GM12873 (cell line): ENCODE data around the gene LATS2.

Experiments
- TF ChIP-seq, protein P1 (sequence below): IDR thresholded peaks from 2 replicates; pipeline ENCODE4 v1.5.1; 2012; ENCODE audit warnings: low read depth, mild to moderate bottlenecking, moderate library complexity, low read length, control low read depth; ENCODE audit not compliant: insufficient read depth; ENCODE audit errors: missing control alignments

Gene LATS2

DNA sequence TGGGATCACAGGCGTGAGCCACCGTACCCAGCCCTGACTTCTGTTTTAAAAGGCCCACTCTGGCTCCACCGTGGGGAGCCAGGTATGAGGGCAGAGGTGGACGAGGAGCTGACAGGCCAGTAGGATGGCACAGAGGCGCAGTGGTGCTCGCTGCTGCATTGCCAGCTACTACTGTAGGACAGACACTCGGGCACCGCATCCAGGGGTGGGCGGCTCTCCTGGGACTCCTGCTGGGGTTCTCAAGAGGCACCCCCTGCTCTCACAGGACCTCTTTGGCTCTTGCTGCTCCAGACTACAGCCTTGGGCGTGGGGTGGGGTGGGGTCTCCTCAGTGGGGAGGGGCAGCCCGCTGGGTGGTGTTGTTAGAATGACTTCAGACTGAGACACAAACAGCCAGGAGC lies 53.4 kb downstream of the LATS2 start:
- TF ChIP-seq, protein P1, sequence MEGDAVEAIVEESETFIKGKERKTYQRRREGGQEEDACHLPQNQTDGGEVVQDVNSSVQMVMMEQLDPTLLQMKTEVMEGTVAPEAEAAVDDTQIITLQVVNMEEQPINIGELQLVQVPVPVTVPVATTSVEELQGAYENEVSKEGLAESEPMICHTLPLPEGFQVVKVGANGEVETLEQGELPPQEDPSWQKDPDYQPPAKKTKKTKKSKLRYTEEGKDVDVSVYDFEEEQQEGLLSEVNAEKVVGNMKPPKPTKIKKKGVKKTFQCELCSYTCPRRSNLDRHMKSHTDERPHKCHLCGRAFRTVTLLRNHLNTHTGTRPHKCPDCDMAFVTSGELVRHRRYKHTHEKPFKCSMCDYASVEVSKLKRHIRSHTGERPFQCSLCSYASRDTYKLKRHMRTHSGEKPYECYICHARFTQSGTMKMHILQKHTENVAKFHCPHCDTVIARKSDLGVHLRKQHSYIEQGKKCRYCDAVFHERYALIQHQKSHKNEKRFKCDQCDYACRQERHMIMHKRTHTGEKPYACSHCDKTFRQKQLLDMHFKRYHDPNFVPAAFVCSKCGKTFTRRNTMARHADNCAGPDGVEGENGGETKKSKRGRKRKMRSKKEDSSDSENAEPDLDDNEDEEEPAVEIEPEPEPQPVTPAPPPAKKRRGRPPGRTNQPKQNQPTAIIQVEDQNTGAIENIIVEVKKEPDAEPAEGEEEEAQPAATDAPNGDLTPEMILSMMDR, result no peak

DNA sequence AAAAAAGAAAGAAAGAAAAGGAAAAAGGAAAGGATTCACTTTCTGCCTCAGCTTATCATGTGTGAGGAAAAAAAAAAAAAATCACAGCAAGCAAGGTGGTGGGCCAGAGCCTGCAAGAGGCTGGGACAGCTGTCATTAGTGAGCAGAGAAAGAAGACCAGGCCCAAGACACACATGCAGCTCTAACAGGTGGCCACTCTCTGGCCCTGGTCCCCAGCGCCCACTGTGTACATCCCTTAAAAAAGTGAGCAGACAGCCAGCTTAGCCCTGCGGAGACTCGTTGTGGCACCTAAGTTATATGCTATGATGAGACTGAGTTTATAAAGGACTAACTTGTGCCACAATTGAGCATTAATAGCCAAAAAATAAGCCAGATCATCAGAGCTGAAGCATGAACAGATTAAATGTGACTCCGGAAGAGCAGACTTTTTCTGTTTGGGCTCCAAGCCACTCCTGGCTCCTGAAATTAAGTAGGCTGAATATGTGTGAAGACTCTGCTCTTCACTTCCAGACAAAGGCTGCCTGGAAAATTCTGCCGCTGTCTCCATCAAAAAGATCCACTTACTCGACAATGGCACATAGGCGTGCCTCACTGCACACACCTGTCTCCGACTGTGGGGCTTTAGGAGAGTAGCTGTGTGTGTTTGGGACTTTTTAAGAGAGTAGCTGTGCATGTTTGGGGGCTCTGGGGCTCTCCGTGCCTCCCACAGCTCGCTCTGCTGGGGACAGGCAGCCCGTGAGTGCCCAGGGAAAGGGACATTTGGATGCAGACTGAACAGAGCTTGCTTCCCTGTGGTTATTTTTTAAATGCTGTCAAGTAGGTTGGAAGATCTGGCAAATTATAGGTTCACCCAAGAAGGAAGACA lies 55.0 kb downstream of the LATS2 start:
- TF ChIP-seq, protein P1, result no peak

DNA sequence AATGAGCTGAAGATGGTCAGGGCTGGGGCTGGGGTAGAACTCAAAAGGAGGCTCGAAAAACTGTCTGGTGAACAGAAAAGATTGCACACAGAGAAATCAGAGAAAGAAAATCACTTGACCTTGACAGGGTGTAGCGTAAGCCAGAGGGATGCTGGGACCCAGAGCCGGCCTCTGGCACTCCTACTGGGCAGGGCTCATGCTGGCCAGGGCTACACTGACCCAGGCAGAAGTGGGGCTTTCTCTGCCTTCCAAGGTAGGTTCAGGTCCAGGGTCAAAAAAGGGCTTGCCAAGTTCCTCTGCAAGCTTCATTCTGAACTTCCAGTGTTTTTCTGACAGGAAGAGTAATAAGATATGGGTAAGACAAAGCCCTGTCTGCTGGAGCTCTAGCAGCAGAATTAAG lies 56.2 kb downstream of the LATS2 start:
- TF ChIP-seq, protein P1, result no peak

DNA sequence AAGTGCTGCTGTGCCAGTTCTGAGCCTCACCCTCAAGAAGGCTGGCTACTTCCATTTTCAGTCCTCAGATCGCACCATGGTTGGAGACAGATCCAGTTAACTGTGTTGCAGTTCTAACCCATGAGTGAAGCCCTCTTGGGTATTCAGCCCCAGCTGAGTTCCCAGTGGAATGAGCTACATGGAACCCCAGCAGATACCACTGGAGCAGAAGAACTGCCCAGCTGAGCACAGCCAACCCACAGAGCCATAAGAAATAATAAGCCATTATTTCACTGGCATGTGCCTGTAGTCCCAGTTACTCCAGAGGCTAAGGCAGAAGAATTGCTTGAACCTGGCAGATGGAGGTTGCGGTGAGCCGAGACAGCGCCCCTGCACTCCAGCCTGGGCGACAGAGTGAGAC lies 59.9 kb downstream of the LATS2 start:
- TF ChIP-seq, protein P1, result no peak

DNA sequence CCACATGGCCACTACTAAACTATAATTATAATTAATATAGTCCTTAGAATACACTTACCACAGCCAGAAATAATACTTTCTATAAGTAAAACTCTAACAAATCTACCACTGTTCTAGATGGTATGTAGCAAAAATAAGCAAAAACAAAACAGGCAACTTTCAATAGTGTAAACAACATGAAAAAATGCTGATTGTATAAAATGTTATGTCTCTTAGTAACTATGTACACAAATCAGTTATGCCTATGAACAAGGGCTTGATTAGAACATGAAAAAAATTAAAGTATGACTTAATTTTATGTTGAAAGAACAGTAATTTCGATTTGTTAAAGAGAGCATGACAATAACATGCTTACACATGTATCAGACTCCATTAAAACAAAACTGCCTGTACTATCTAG lies 60.7 kb downstream of the LATS2 start:
- TF ChIP-seq, protein P1, result no peak

DNA sequence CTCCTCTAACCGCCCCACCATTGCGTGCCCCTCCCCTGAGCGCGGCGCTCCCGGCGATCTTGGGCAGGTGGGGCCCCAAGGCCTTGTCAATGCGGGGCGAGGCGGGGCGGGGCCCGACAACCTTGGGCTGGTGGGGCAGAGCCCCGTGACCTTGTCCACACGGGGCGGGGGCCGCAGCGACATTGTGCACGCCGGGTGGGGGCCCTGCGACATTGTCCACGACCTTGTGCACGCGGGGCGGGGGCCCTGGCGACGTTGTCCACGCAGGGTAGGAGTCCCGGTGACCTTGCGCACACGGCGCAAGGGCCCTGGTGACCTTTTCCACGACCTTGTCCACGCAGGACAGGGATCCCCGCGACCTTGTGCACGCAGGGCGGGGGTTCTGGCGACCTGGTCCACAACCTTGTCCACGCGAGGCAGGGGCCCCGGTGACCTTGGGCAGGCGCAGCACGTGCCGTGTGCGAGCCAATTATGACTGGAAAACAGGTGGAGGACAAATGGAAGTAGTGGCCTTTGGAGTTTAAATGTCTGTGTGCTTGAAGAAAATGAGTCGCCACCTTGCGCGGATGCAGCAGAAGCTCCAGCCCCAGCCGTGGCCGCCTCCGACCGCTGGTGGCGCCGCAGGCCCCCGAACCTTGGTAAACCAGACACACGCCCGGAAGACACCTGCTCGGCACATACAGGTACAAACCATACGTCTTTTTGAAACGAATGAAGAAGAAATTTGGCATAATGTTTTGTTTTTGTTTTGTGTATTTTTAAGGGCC lies 62.6 kb downstream of the LATS2 start:
- TF ChIP-seq, protein P1, result no peak
